ENCODE results near the gene EIF4E. TPM values are rescaled to one million over a fixed set of nuclear protein-coding genes. Genes with fewer than 3 reads are reported as not detected.
A peak's percentile ranks its signal among the peaks of the same experiment; 100 is the strongest.

Gene EIF4E
- total and polyA plus RNA-seq, 4 donors = 10.4 to 121 (median 57.8) TPM

- DNase-seq = peak in 1 of 3 donors; percentile 16
- H3K27ac ChIP-seq (ENCODE audit: low read depth in 1 of 2, low read length in 1 of 2) = no peak overlapping the region
- no peaks in the 10 kb centered on the region for H3K36me3 ChIP-seq (ENCODE audit: control insufficient read depth in 4 of 4, insufficient read depth in 4 of 4, low read length in 4 of 4)
- no peak for ATAC-seq (ENCODE audit: insufficient read depth, low FRiP score)
- H3K27me3 ChIP-seq (ENCODE audit: control insufficient read depth in 3 of 3, insufficient read depth in 3 of 3, low read length in 2 of 3) = no peaks in the 10 kb centered on the region
- 43 to 53% methylated on average over 1 of the region's 1 CpG for WGBS, 2 donors
- no peaks in the 10 kb centered on the region for H3K9me3 ChIP-seq (ENCODE audit: control insufficient read depth in 4 of 4, insufficient read depth in 3 of 4, low read length in 3 of 4)
- no peaks in the 10 kb centered on the region for H3K4me1 ChIP-seq (ENCODE audit: control insufficient read depth in 5 of 5, insufficient read depth in 5 of 5, low read length in 5 of 5)
- TF ChIP-seq CTCF (IDR thresholded peaks at IDR 0.05; ENCODE audit: control extremely low read depth, extremely low read depth) = no peak
- H3K4me3 ChIP-seq = no peak overlapping the region
- no peak overlapping the region for H3K9ac ChIP-seq (ENCODE audit: insufficient read depth in 1 of 2, low read length in 2 of 2)
Observed at GRCh38 chr4:98969878-98970785, 41.2 kb upstream of the EIF4E start.

- TF ChIP-seq CTCF (IDR thresholded peaks at IDR 0.05; ENCODE audit: control extremely low read depth, extremely low read depth) = no peak
- Histone ChIP-seq H3K36me3 (ENCODE audit: control insufficient read depth in 4 of 4, insufficient read depth in 4 of 4, low read length in 4 of 4) (no peaks in the 10 kb centered on the region), H3K9ac (ENCODE audit: insufficient read depth in 1 of 2, low read length in 2 of 2) (no peak overlapping the region), H3K4me3 (no peak overlapping the region), H3K27ac (ENCODE audit: low read depth in 1 of 2, low read length in 1 of 2) (no peak overlapping the region), H3K9me3 (ENCODE audit: control insufficient read depth in 4 of 4, insufficient read depth in 3 of 4, low read length in 3 of 4) (no peaks in the 10 kb centered on the region), H3K27me3 (ENCODE audit: control insufficient read depth in 3 of 3, insufficient read depth in 3 of 3, low read length in 2 of 3) (no peaks in the 10 kb centered on the region), H3K4me1 (ENCODE audit: control insufficient read depth in 5 of 5, insufficient read depth in 5 of 5, low read length in 5 of 5) (no peaks in the 10 kb centered on the region)
- 97 to 98% methylated on average over 3 of the region's 3 CpGs for WGBS, 2 donors
- DNase-seq = no peak
- no peak for ATAC-seq (ENCODE audit: insufficient read depth, low FRiP score)
Observed at GRCh38 chr4:98967786-98968329, 38.9 kb upstream of the EIF4E start.

DNA sequence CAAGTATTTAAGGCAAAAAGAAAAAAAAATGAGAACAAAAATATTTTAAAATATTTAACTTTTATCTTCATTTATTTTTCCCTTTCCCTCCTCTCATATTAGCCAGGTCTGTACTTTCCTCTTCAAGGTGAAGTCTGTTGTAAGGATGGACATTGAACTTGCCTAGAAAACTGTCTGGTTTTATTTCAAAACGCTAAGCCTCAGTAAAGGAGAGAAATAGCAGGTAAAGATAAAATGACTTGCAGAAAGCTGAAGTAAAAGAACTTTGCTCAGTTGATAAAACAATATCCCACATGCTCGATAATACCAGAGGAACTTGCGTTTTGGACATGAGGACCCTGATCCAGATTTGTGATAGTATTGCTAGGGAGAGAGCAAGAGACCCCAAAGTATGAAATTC, 38.0 kb upstream of the EIF4E start:
- H3K4me3 ChIP-seq = no peak overlapping the region
- no peaks in the 10 kb centered on the region for H3K27me3 ChIP-seq (ENCODE audit: control insufficient read depth in 3 of 3, insufficient read depth in 3 of 3, low read length in 2 of 3)
- H3K36me3 ChIP-seq (ENCODE audit: control insufficient read depth in 4 of 4, insufficient read depth in 4 of 4, low read length in 4 of 4) = no peaks in the 10 kb centered on the region
- WGBS, 2 donors = 94 to 96% methylated on average over 3 of the region's 3 CpGs
- no peaks in the 10 kb centered on the region for H3K9me3 ChIP-seq (ENCODE audit: control insufficient read depth in 4 of 4, insufficient read depth in 3 of 4, low read length in 3 of 4)
- DNase-seq (no peak), ATAC-seq (ENCODE audit: insufficient read depth, low FRiP score) (no peak)
- H3K4me1 ChIP-seq (ENCODE audit: control insufficient read depth in 5 of 5, insufficient read depth in 5 of 5, low read length in 5 of 5) = no peaks in the 10 kb centered on the region
- H3K27ac ChIP-seq (ENCODE audit: low read depth in 1 of 2, low read length in 1 of 2) = no peak overlapping the region
- no peak overlapping the region for H3K9ac ChIP-seq (ENCODE audit: insufficient read depth in 1 of 2, low read length in 2 of 2)
- no peak for TF ChIP-seq CTCF (IDR thresholded peaks at IDR 0.05; ENCODE audit: control extremely low read depth, extremely low read depth)
